Effector memory CD4-positive, alpha-beta T cell (primary cell): ENCODE results near the gene DYNLT1.
A peak's percentile ranks its signal among the peaks of the same experiment; 100 is the strongest.
"Not testable (repeated sequence)": the region's sequence is repeated elsewhere in the genome, so short reads cannot be mapped to it uniquely, and the experiment has no call there.

Experiments used
- DNase-seq, 3 donors: peaks; one replicate each; pipeline ENCODE4 v3.0.0-alpha.2; 2020
- H3K27ac ChIP-seq: 2 replicates; pipeline ENCODE4 v1.7.0; 2013; ENCODE audit warnings: mild to moderate bottlenecking, low read length, moderate library complexity; ENCODE audit not compliant: insufficient read depth, poor library complexity, severe bottlenecking
- H3K27me3 ChIP-seq: replicated peaks from 2 replicates; pipeline ENCODE4 v1.7.0; 2013; ENCODE audit warnings: mild to moderate bottlenecking, low read length; ENCODE audit not compliant: insufficient read depth, control insufficient read depth, poor library complexity, severe bottlenecking
- H3K36me3 ChIP-seq: 2 replicates; pipeline ENCODE4 v1.7.0; 2013; ENCODE audit warnings: mild to moderate bottlenecking, low read length, moderate library complexity; ENCODE audit not compliant: control insufficient read depth, insufficient read depth
- H3K4me1 ChIP-seq: 2 replicates; pipeline ENCODE4 v1.7.0; 2013; ENCODE audit warnings: low read length, mild to moderate bottlenecking; ENCODE audit not compliant: control insufficient read depth, insufficient read depth, poor library complexity, severe bottlenecking
- H3K4me3 ChIP-seq: 2 replicates; pipeline ENCODE4 v1.7.0; 2013; ENCODE audit warnings: low read length, low read depth, mild to moderate bottlenecking; ENCODE audit not compliant: insufficient read depth, poor library complexity, severe bottlenecking
- H3K9me3 ChIP-seq: 2 replicates; pipeline ENCODE4 v1.7.0; 2013; ENCODE audit warnings: mild to moderate bottlenecking, low read length, moderate library complexity; ENCODE audit not compliant: control insufficient read depth

Gene DYNLT1

GRCh38 chr6:158632538-158633119, 11.9 kb downstream of the DYNLT1 start:
- peak overlapping the region; percentile 10 for H3K27ac ChIP-seq
- not testable (repeated sequence) for H3K9me3 ChIP-seq, DNase-seq, H3K4me3 ChIP-seq, H3K27me3 ChIP-seq
- H3K36me3 ChIP-seq, result peaks cover 61% of the 10 kb centered on the region
- peaks cover 15% of the 10 kb centered on the region for H3K4me1 ChIP-seq

- Histone ChIP-seq H3K36me3 (peaks cover 61% of the 10 kb centered on the region), H3K27ac (peak overlapping the region; percentile 10), H3K27me3 (no peaks in the 10 kb centered on the region), H3K4me1 (peaks cover 15% of the 10 kb centered on the region), H3K9me3 (no peaks in the 10 kb centered on the region), H3K4me3 (no peak overlapping the region)
- no peak for DNase-seq
Observed at GRCh38 chr6:158631678-158632537, 12.6 kb downstream of the DYNLT1 start.

GRCh38 chr6:158630938-158631616, 13.5 kb downstream of the DYNLT1 start:
- no peak overlapping the region for H3K4me3 ChIP-seq
- no peaks in the 10 kb centered on the region for H3K9me3 ChIP-seq
- H3K4me1 ChIP-seq, result peaks cover 15% of the 10 kb centered on the region
- no peak for DNase-seq
- H3K36me3 ChIP-seq, result peaks cover 61% of the 10 kb centered on the region
- H3K27me3 ChIP-seq, result no peaks in the 10 kb centered on the region
- peak overlapping the region; percentile 26 for H3K27ac ChIP-seq

- H3K4me1 ChIP-seq, result peaks cover 3% of the 10 kb centered on the region
- H3K27ac ChIP-seq, result no peak overlapping the region
- no peaks in the 10 kb centered on the region for H3K27me3 ChIP-seq
- no peaks in the 10 kb centered on the region for H3K9me3 ChIP-seq
- peaks cover 66% of the 10 kb centered on the region for H3K36me3 ChIP-seq
- DNase-seq, result no peak
- no peak overlapping the region for H3K4me3 ChIP-seq
Observed at GRCh38 chr6:158629367-158630221, 14.9 kb downstream of the DYNLT1 start.

- no peaks in the 10 kb centered on the region for H3K27me3 ChIP-seq
- no peaks in the 10 kb centered on the region for H3K4me1 ChIP-seq
- H3K4me3 ChIP-seq, result no peak overlapping the region
- no peak for DNase-seq
- H3K27ac ChIP-seq, result no peak overlapping the region
- H3K9me3 ChIP-seq, result no peaks in the 10 kb centered on the region
- H3K36me3 ChIP-seq, result peaks cover 73% of the 10 kb centered on the region
Observed at GRCh38 chr6:158628542-158628941, 16.0 kb downstream of the DYNLT1 start.

- no peak for DNase-seq
- Histone ChIP-seq H3K4me1 (no peaks in the 10 kb centered on the region), H3K4me3 (no peak overlapping the region), H3K27ac (no peak overlapping the region), H3K27me3 (no peaks in the 10 kb centered on the region), H3K36me3 (peaks cover 70% of the 10 kb centered on the region), H3K9me3 (no peaks in the 10 kb centered on the region)
Observed at GRCh38 chr6:158627940-158628211, 16.7 kb downstream of the DYNLT1 start.

GRCh38 chr6:158627168-158627939, 17.2 kb downstream of the DYNLT1 start:
- no peaks in the 10 kb centered on the region for H3K27me3 ChIP-seq
- H3K27ac ChIP-seq, result no peak overlapping the region
- DNase-seq, result no peak
- no peaks in the 10 kb centered on the region for H3K4me1 ChIP-seq
- H3K36me3 ChIP-seq, result peaks cover 67% of the 10 kb centered on the region
- H3K4me3 ChIP-seq, result no peak overlapping the region
- H3K9me3 ChIP-seq, result no peaks in the 10 kb centered on the region

GRCh38 chr6:158626360-158627167, 18.0 kb downstream of the DYNLT1 start:
- Histone ChIP-seq H3K27ac (no peak overlapping the region), H3K36me3 (peaks cover 66% of the 10 kb centered on the region), H3K4me1 (no peaks in the 10 kb centered on the region), H3K4me3 (no peak overlapping the region), H3K27me3 (no peaks in the 10 kb centered on the region), H3K9me3 (no peaks in the 10 kb centered on the region)
- no peak for DNase-seq

GRCh38 chr6:158625881-158626305, 18.6 kb downstream of the DYNLT1 start:
- Histone ChIP-seq H3K4me3 (no peak overlapping the region), H3K27ac (no peak overlapping the region), H3K36me3 (peaks cover 66% of the 10 kb centered on the region), H3K9me3 (no peaks in the 10 kb centered on the region), H3K27me3 (no peaks in the 10 kb centered on the region), H3K4me1 (no peaks in the 10 kb centered on the region)
- no peak for DNase-seq
